Stimulated activated naive B cell treated with anti-CD40 and anti-IgM and Interleukin-4, amounts not matched to agents 10 μg/mL and 1 μg/mL and 100 μg/mL, for 72 hours (primary cell): ENCODE results near the gene NOP16.
A peak's percentile ranks its signal among the peaks of the same experiment; 100 is the strongest.

Source experiments
- ATAC-seq, 2 donors: fragments of 150-1000 bp; cut with Tn5 transposase; replicated peaks; 2 replicates each; pipeline ENCODE4 v1.10.0; 2021; ENCODE audit warnings: moderate library complexity in 1 of 2
- DNase-seq: peaks from one replicate; pipeline ENCODE4 v3.0.0; 2021
- H3K27ac Mint-ChIP-seq: one replicate; pipeline ENCODE4 v1.8.0; 2022; ENCODE audit warnings: mild to moderate bottlenecking, mixed read lengths
- H3K27me3 Mint-ChIP-seq, 2 donors: one replicate each; pipeline ENCODE4 v1.8.0; 2022; ENCODE audit warnings: mixed read lengths in 2 of 2
- H3K36me3 Mint-ChIP-seq, 2 donors: one replicate each; pipeline ENCODE4 v1.8.0; 2022; ENCODE audit warnings: mixed read lengths in 2 of 2, mild to moderate bottlenecking in 1 of 2
- H3K4me1 Mint-ChIP-seq, 2 donors: one replicate each; pipeline ENCODE4 v1.8.0; 2022; ENCODE audit warnings: mixed read lengths in 2 of 2, mild to moderate bottlenecking in 1 of 2
- H3K4me3 Mint-ChIP-seq, 2 donors: one replicate each; pipeline ENCODE4 v1.8.0; 2022; ENCODE audit warnings: mild to moderate bottlenecking in 2 of 2, mixed read lengths in 2 of 2, moderate library complexity in 1 of 2
- H3K9me3 Mint-ChIP-seq, 2 donors: one replicate each; pipeline ENCODE4 v1.8.0; 2022; ENCODE audit warnings: mixed read lengths in 2 of 2, mild to moderate bottlenecking in 1 of 2

Gene NOP16

GRCh38 chr5:176368726-176369125 lies 19.7 kb downstream of the NOP16 start:
- Mint-ChIP-seq H3K9me3 (no peaks in the 10 kb centered on the region), H3K4me1 (peaks cover 20 to 29% of the 10 kb centered on the region in 2 donors), H3K36me3 (peaks cover 28 to 48% of the 10 kb centered on the region in 2 donors), H3K4me3 (no peak overlapping the region), H3K27ac (no peak overlapping the region), H3K27me3 (no peaks in the 10 kb centered on the region)
- no peak for DNase-seq
- ATAC-seq, result no peak

- H3K36me3 Mint-ChIP-seq, result peaks cover 25 to 30% of the 10 kb centered on the region in 2 donors
- peak overlapping the region; percentile 88 for H3K27ac Mint-ChIP-seq
- peaks cover 20 to 38% of the 10 kb centered on the region in 2 donors for H3K4me1 Mint-ChIP-seq
- H3K9me3 Mint-ChIP-seq, result no peaks in the 10 kb centered on the region
- no peaks in the 10 kb centered on the region for H3K27me3 Mint-ChIP-seq
- DNase-seq (no peak), ATAC-seq (no peak)
- H3K4me3 Mint-ChIP-seq, result peak overlapping the region; percentile 80 to 88
Observed at GRCh38 chr5:176366232-176366894, 22.0 kb downstream of the NOP16 start.

- H3K27ac Mint-ChIP-seq, result peak within 1 kb of the TSS; percentile 79
- peak within 1 kb of the TSS; percentile 83 to 88 for H3K4me3 Mint-ChIP-seq
- no peaks in the 10 kb centered on the region for H3K27me3 Mint-ChIP-seq
- no peaks in the 10 kb centered on the region for H3K9me3 Mint-ChIP-seq
- peaks cover 25 to 26% of the 10 kb centered on the region in 2 donors for H3K36me3 Mint-ChIP-seq
- peaks cover 20 to 38% of the 10 kb centered on the region in 2 donors for H3K4me1 Mint-ChIP-seq
- ATAC-seq (peak; percentile 51 to 61), DNase-seq (peak; percentile 68)
Observed at GRCh38 chr5:176365351-176366231, 22.8 kb downstream of the NOP16 start, which contains the start of gene ARL10. ARL10 (plus strand) TSS chr5:176365487; CDS start chr5:176365564, 77 bp downstream.

GRCh38 chr5:176364765-176365350 lies 23.5 kb downstream of the NOP16 start:
- H3K9me3 Mint-ChIP-seq, result no peaks in the 10 kb centered on the region
- ATAC-seq, result no peak

GRCh38 chr5:176362233-176362490 lies 26.2 kb downstream of the NOP16 start:
- peaks cover 22 to 47% of the 10 kb centered on the region in 2 donors for H3K4me1 Mint-ChIP-seq
- no peaks in the 10 kb centered on the region for H3K9me3 Mint-ChIP-seq
- no peaks in the 10 kb centered on the region for H3K27me3 Mint-ChIP-seq
- ATAC-seq (peak; percentile 60 to 62), DNase-seq (peak; percentile 41)
- peak overlapping the region; percentile 98 for H3K27ac Mint-ChIP-seq
- peaks cover 11 to 16% of the 10 kb centered on the region in 2 donors for H3K36me3 Mint-ChIP-seq
- peak overlapping the region; percentile 96 to 100 for H3K4me3 Mint-ChIP-seq

More at GRCh38 chr5:176364765-176365350, 23.5 kb downstream of the NOP16 start:
- H3K4me1 Mint-ChIP-seq, result peaks cover 20 to 39% of the 10 kb centered on the region in 2 donors
- peaks cover 22% of the 10 kb centered on the region in 2 donors for H3K36me3 Mint-ChIP-seq
- peak overlapping the region; percentile 83 to 88 for H3K4me3 Mint-ChIP-seq
- DNase-seq, result no peak
- H3K27ac Mint-ChIP-seq, result peak overlapping the region; percentile 79
- no peaks in the 10 kb centered on the region for H3K27me3 Mint-ChIP-seq

- H3K9me3 Mint-ChIP-seq, result no peaks in the 10 kb centered on the region
- H3K4me1 Mint-ChIP-seq, result peaks cover 20 to 43% of the 10 kb centered on the region in 2 donors
- H3K27me3 Mint-ChIP-seq, result no peaks in the 10 kb centered on the region
- peak within 1 kb of the TSS; percentile 96 to 100 for H3K4me3 Mint-ChIP-seq
- peaks cover 11 to 16% of the 10 kb centered on the region in 2 donors for H3K36me3 Mint-ChIP-seq
- H3K27ac Mint-ChIP-seq, result peak within 1 kb of the TSS; percentile 98
- DNase-seq (peak; percentile 89), ATAC-seq (peak; percentile 87 to 91)
Observed at GRCh38 chr5:176361437-176362232, 26.8 kb downstream of the NOP16 start, which contains the start of gene KIAA1191. KIAA1191 (minus strand) TSS chr5:176361764; CDS start chr5:176359508, 2,256 bp downstream.

- DNase-seq, result no peak
- peak overlapping the region; percentile 96 to 100 for H3K4me3 Mint-ChIP-seq
- H3K27ac Mint-ChIP-seq, result peak overlapping the region; percentile 98
- peak; percentile 3 to 6 for ATAC-seq
- peaks cover 18 to 40% of the 10 kb centered on the region in 2 donors for H3K4me1 Mint-ChIP-seq
- peaks cover 8 to 13% of the 10 kb centered on the region in 2 donors for H3K36me3 Mint-ChIP-seq
- H3K27me3 Mint-ChIP-seq, result no peaks in the 10 kb centered on the region
- no peaks in the 10 kb centered on the region for H3K9me3 Mint-ChIP-seq
Observed at GRCh38 chr5:176360894-176361436, 27.4 kb downstream of the NOP16 start.

GRCh38 chr5:176359658-176360057 lies 28.7 kb downstream of the NOP16 start:
- Mint-ChIP-seq H3K4me1 (peaks cover 18 to 45% of the 10 kb centered on the region in 2 donors), H3K36me3 (peaks cover 12 to 17% of the 10 kb centered on the region in 2 donors), H3K4me3 (peak overlapping the region in 1 of 2 donors; percentile 25), H3K9me3 (no peaks in the 10 kb centered on the region), H3K27ac (no peak overlapping the region), H3K27me3 (no peaks in the 10 kb centered on the region)
- no peak for ATAC-seq
- DNase-seq, result no peak

- DNase-seq (no peak), ATAC-seq (no peak)
- Mint-ChIP-seq H3K27ac (no peak overlapping the region), H3K9me3 (no peaks in the 10 kb centered on the region), H3K4me1 (peaks cover 29 to 41% of the 10 kb centered on the region in 2 donors), H3K27me3 (no peaks in the 10 kb centered on the region), H3K4me3 (no peak overlapping the region), H3K36me3 (peaks cover 22 to 32% of the 10 kb centered on the region in 2 donors)
Observed at GRCh38 chr5:176356179-176356566, 32.2 kb downstream of the NOP16 start.

- Mint-ChIP-seq H3K4me1 (peaks cover 29 to 41% of the 10 kb centered on the region in 2 donors), H3K27ac (no peak overlapping the region), H3K9me3 (no peaks in the 10 kb centered on the region), H3K27me3 (no peaks in the 10 kb centered on the region), H3K36me3 (peaks cover 25 to 35% of the 10 kb centered on the region in 2 donors), H3K4me3 (no peak overlapping the region)
- DNase-seq (no peak), ATAC-seq (no peak)
Observed at GRCh38 chr5:176355400-176356178, 32.8 kb downstream of the NOP16 start.

- no peak overlapping the region for H3K4me3 Mint-ChIP-seq
- no peak overlapping the region for H3K27ac Mint-ChIP-seq
- H3K4me1 Mint-ChIP-seq, result peaks cover 25 to 35% of the 10 kb centered on the region in 2 donors
- DNase-seq (no peak), ATAC-seq (no peak)
- no peaks in the 10 kb centered on the region for H3K9me3 Mint-ChIP-seq
- H3K27me3 Mint-ChIP-seq, result no peaks in the 10 kb centered on the region
- H3K36me3 Mint-ChIP-seq, result peaks cover 38 to 52% of the 10 kb centered on the region in 2 donors
Observed at GRCh38 chr5:176353533-176353932, 34.9 kb downstream of the NOP16 start.

- peaks cover 43 to 54% of the 10 kb centered on the region in 2 donors for H3K36me3 Mint-ChIP-seq
- H3K4me3 Mint-ChIP-seq, result no peak overlapping the region
- H3K4me1 Mint-ChIP-seq, result peaks cover 20 to 24% of the 10 kb centered on the region in 2 donors
- H3K27me3 Mint-ChIP-seq, result no peaks in the 10 kb centered on the region
- H3K9me3 Mint-ChIP-seq, result no peaks in the 10 kb centered on the region
- ATAC-seq (peak in 1 of 2 donors; percentile 76), DNase-seq (no peak)
- H3K27ac Mint-ChIP-seq, result peak overlapping the region; percentile 62
Observed at GRCh38 chr5:176352116-176352878, 36.1 kb downstream of the NOP16 start.
